ENCODE data around the gene UNC93B1.

The UNC93B1 gene

GRCh38 chr11:68027667-68028066 is 23.8 kb upstream of the UNC93B1 start:
- H3K4me3 ChIP-seq (ENCODE audit: low read depth, low read length): no peak overlapping the region
- TF ChIP-seq CTCF (IDR thresholded peaks at IDR 0.05; ENCODE audit: low read depth, low read length, missing control alignments): no peak
- no peak for DNase-seq (ENCODE audit: low read depth)

GRCh38 chr11:68026391-68027105 is 22.7 kb upstream of the UNC93B1 start:
- TF ChIP-seq CTCF (IDR thresholded peaks at IDR 0.05; ENCODE audit: low read depth, low read length, missing control alignments): no peak
- H3K4me3 ChIP-seq (ENCODE audit: low read depth, low read length): no peak overlapping the region
- no peak for DNase-seq (ENCODE audit: low read depth)

- no peak for DNase-seq (ENCODE audit: low read depth)
- H3K4me3 ChIP-seq (ENCODE audit: low read depth, low read length): no peak overlapping the region
- TF ChIP-seq CTCF (IDR thresholded peaks at IDR 0.05; ENCODE audit: low read depth, low read length, missing control alignments): peak; percentile 28
These were observed 21.1 kb upstream of the UNC93B1 start for GRCh38 chr11:68025047-68025446.

- no peak for TF ChIP-seq CTCF (IDR thresholded peaks at IDR 0.05; ENCODE audit: low read depth, low read length, missing control alignments)
- no peak overlapping the region for H3K4me3 ChIP-seq (ENCODE audit: low read depth, low read length)
- no peak for DNase-seq (ENCODE audit: low read depth)
These were observed 20.6 kb upstream of the UNC93B1 start for GRCh38 chr11:68024508-68024907.

GRCh38 chr11:68022531-68022930 is 18.6 kb upstream of the UNC93B1 start:
- no peak for DNase-seq (ENCODE audit: low read depth)
- H3K4me3 ChIP-seq (ENCODE audit: low read depth, low read length): no peak overlapping the region
- no peak for TF ChIP-seq CTCF (IDR thresholded peaks at IDR 0.05; ENCODE audit: low read depth, low read length, missing control alignments)

- no peak for DNase-seq (ENCODE audit: low read depth)
- H3K4me3 ChIP-seq (ENCODE audit: low read depth, low read length): no peak overlapping the region
- TF ChIP-seq CTCF (IDR thresholded peaks at IDR 0.05; ENCODE audit: low read depth, low read length, missing control alignments): peak; percentile 36
These were observed 17.4 kb upstream of the UNC93B1 start for GRCh38 chr11:68021167-68021787.

GRCh38 chr11:68020575-68020974 is 16.7 kb upstream of the UNC93B1 start:
- TF ChIP-seq CTCF (IDR thresholded peaks at IDR 0.05; ENCODE audit: low read depth, low read length, missing control alignments): peak; percentile 17
- no peak overlapping the region for H3K4me3 ChIP-seq (ENCODE audit: low read depth, low read length)
- DNase-seq (ENCODE audit: low read depth): no peak

All from GM12864 (cell line).